ENCODE data around the gene IGFL1.
"Not testable (repeated sequence)": the region's sequence is repeated elsewhere in the genome, so short reads cannot be mapped to it uniquely, and the experiment has no call there.

GRCh38 chr19:46243081-46243654, 13.6 kb downstream of the IGFL1 start:
- TF ChIP-seq CTCF (conservative IDR thresholded peaks at IDR 0.05 in 1 of 2, IDR thresholded peaks at IDR 0.05 in 1 of 2; ENCODE audit: extremely low read depth in 1 of 2, insufficient read depth in 1 of 2, low read depth in 1 of 2, low read length in 2 of 2); EZH2 (IDR thresholded peaks at IDR 0.05; ENCODE audit: borderline replicate concordance, low read length): not testable (repeated sequence)

Data from mammary epithelial cell (primary cell).